SIG-M5 treated with dmso at 0.1 percent for 504 hours (cell line): ENCODE measurements around the gene CCNJL.
"Not testable (repeated sequence)": the region's sequence is repeated elsewhere in the genome, so short reads cannot be mapped to it uniquely, and the experiment has no call there.

Experiments used
- DNase-seq: peaks from one replicate; lab custom pipeline; 2025; ENCODE audit not compliant: unreplicated experiment; lab: John Stamatoyannopoulos, UW

CCNJL gene

DNA sequence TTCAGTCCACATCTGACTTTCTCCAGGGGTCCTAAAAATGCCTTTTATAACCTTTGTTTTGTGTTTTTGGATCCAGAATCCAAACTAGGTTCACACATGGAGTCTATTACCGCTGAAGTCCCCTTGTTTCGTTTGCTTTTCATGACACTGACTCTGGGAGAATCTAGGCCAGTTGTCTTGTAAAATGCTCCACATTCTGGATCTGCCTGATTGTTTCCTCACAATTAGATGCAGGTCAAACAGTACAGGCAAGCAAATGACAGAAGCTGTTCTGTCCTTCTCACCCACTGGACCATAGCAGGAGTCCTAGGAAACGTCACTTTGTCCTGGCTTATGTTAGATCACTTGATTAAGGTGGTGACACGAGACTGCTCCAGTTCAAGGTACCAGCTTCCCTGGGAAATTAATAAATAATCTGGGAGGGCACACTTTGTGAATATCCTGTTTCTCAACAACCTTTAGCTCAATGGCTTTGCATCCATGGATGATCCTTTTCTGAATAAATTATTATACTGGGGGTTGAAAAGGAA, 49.0 kb downstream of the CCNJL start:
- no peak for DNase-seq

DNA sequence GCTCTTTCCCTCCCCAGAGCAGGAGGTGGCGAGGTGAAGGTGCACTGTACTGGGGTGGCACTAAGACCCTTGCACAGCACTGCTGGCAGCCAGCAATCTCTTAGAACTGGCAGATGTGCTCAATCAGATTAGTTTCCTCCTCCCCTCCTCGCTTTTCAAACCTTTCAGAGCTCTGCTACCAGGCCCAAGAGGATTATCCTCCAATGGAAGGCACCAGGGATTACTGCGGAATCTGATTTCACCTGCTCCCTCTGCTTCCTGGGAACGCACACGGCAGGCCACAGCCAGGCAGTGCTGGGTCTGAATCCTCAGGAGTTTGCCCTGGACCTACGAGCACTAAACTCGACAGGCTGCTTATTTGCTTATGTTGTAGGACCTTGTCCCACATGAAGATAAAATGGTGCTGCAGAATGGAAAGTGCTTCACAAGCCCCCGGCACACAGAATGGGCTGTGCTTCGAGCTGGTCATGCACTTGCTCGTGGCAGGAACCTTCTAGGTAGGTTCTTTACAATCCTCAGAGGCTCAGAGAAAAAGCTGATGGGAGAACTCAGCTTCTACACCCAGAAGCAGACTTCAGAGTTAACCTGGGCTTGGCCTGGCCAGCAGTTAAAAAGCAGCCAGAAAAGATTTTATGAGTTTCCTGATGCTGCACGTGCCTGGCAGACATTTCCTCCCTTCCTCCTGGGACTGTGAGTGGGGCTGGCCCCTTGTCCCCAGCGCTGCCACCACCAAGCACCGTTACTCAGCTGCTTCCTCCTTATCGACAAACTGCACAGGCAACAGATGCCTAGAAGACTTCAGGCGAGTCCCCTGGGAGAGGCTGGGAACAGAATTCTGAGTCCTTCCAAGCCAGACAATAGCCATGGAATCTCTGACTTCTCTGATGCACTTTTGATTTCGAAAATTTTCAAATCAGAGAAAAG, 50.0 kb downstream of the CCNJL start:
- DNase-seq: peak; percentile 8

DNA sequence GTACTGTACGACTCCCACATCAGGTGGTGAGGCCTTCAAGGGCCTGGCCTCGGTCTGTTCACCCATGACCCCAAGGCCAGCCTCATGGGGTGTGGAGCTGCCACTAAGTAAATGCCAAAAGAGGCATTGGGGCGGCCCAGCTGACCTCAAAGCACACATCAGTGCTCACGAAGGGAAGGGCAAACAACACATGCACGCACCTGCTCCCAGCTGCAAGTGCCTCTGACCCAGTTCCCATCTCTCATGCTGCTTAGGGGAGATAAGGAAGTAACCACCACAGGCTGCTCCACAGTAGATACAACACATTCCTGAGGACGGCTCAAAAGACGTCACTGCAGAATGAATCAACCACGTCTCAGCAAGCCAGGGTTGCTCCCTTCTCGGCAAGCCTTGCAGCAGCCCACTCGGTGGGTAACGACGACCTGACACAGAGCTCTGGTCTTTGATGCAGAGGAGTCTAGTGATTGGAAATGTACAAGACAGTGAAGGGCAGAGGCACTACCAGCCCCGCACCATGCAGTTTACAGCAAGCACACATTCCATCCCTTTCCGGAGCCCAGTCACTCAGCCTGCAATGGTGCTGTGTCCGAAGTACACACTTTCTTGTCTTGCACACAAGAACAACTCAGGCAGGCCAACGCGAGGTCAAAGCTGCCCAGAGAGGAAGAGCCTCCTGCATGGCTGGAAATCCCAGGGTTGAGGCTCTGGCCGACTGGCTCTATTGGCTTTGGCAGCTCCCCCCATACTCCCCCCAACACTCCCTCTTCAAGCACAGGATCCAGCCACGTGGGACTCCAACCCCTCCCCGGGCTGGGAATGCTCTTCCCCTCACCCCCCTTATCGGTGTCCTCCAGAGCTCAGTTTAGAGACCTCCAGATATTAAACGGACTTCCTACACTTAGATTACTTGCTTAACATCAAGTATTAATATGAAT, 51.2 kb downstream of the CCNJL start:
- peak; percentile 38 for DNase-seq

DNA sequence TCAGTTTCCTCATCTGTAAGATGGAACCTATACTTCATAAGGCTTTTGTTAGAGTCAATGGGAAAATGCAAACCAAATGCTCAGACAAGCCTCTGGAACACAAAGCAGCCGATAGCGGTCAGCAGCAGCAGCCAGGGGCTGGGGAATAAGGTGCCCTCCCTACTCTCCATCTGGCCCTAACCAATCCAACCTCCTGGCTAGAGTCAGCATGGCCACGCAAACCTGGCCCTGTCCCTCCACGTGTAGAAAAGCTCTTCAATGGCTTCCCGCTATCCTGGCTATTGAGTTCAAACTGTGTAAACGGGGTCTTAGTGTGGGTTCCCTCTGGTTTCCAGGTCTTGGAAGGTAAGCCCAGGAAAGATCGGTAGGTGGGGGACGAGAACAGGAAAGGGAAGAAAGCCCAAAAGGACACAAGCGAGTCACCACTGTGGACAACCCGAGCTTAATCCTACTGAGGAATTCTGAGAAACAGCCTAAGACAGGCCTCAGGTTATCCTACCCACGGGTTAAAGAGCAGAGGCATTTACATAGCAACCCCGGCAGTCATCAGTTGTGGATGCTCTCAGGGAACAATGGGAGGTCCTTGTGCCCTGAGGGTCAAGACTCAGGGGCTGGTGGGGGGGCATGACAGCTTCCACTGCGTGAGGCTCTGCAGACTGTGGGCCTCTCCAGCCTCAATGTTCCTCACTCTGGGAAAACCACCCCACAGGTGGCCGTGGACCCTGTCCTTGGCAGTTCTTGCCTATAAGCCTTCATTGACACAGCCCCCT, 52.2 kb downstream of the CCNJL start:
- no peak for DNase-seq

GRCh38 chr5:160259341-160259740, 53.0 kb downstream of the CCNJL start:
- DNase-seq: no peak

DNA sequence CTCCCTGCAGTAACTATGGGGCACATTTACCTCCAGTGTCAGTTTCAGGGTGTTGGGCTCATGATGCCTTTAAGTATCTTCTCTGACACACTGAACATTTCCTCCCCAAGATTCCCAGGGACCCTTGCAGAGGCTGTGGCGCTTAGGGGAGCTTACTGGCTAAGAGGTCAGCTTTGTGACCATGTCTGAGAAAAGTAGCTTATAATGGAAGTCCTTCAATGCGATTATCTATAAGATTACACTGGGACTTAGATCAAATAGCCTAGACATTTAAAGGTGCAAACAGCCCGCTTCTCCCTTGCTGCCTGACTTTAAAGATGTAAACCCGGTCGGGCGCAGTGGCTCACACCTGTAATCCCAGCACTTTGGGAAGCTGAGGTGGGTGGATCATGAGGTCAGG, 57.7 kb downstream of the CCNJL start:
- DNase-seq: no peak

DNA sequence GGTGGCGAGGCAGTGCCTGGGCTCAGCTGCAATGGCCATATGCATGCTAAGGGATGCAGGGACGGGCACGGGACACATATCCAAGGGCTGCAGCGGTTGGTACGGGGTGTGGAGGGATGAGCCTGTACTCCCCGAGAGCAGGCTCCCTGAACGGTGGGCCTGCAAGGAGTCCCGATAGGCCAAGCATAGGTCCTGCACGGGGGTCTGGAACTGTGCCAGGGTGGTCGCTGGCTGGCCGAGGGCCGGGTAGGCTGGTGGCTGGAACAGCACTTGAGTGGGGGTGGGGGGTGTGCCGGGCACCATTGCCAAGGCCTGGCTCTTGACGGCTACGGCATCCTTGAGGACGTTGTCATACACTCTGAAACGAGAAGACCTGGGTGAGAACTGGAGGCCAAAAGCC, 58.9 kb downstream of the CCNJL start:
- no peak for DNase-seq

GRCh38 chr5:160252916-160253315, 59.4 kb downstream of the CCNJL start:
- DNase-seq: no peak

- DNase-seq: no peak
Observed at GRCh38 chr5:160251406-160252155, 60.8 kb downstream of the CCNJL start.

DNA sequence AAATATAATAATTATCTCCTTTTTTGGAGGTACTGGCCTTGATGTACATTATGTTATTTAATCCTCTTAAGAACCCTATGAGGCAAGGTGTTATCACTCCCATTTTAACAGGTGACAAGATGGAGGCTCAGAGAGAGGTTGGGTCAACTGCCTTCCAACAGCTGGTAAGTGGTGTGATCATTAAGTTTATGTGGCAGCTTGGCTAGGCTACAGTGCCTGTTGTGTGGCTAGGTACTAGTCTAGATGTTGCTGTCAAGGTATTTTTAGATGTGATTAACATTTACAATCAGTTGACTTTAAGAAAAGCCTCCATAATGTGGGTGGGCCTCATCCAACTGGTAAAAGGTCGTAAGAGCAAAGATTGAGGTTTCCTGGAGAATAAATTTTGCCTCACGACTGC, 61.5 kb downstream of the CCNJL start:
- no peak for DNase-seq

DNA sequence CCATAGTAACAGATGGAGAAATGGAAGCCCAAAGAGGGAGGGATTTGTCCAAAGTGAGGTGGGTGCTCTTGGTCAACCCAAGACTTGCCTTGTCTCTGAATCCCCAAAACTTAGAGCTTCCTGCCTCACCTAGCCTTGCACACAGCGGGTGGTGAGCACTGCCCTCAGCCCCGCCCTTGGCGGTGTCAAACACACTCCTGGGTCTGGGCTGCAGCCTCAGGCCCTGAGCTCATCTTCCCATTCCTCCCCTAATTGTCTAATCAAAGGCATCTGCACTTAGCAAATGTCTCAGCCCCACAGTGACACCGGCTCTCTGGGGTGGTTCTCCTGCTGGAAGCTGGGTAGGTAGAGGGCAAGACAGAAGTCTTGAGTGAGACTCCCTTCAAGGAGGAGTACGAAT, 62.1 kb downstream of the CCNJL start:
- DNase-seq: no peak

- DNase-seq: not testable (repeated sequence)
Observed at GRCh38 chr5:160249570-160249969, 62.8 kb downstream of the CCNJL start.

- DNase-seq: no peak
Observed at GRCh38 chr5:160245506-160246086, 66.8 kb downstream of the CCNJL start.

DNA sequence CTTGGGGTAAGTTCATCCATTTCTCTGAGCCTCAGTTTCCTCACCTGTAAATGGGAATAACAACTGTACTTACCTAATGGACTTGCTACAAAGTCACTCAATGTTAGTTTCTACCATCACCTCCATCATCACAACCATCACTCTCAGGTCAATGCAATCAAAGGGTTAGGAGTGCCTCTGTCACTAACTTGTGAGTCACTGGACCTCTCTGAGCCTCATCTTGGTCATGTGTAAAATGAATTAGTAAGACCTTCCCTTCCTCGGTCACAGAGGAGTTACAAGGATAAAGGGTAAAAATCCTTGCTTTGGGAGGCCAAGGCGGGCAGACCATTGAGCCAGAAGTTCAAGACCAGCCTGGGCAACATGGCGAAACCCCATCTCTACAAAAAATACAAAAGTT, 70.2 kb downstream of the CCNJL start:
- DNase-seq: no peak

DNA sequence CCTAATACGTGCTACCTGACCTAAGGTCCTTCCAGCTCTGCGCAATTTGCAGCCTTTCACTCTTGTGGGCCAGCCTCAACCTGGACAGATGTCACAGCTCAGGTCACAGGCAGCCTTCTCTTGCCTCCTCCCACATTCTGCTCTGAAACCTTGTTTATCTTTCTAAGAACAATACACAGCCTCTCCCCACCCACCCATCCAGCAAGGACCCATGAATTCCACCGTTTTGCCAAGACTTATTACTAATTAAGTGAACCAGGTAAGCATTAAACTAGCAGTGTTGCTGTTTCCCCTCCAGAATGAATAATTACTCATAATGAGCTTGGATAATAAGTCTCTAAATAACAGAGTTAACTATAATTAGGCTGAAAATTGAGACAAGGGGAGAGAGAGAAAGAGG, 72.0 kb downstream of the CCNJL start:
- no peak for DNase-seq

DNA sequence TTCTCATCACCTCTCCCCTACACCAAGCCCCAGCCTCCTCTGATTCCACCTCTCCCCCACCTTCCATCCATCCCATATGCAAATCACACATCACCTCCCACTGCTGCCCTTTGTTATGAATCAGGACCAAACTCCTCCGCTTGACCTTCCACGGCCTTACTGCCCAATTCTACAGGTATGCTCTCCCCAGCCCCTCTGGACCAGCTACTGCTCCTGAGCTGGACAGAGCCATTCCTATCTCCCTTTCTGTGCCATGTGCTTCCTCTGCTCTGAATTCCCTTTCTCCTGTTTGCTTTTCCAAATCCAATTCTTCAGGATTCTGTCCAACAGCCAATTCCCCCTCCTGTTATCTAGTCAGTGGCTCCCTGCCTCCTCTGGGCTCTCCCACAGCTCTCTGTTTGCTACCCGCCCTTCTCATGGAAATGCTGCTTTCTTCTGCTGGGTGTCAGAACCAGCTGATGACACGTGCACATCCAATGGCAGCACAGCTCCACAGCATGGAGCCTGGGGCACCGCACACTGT, 74.7 kb downstream of the CCNJL start:
- no peak for DNase-seq

DNA sequence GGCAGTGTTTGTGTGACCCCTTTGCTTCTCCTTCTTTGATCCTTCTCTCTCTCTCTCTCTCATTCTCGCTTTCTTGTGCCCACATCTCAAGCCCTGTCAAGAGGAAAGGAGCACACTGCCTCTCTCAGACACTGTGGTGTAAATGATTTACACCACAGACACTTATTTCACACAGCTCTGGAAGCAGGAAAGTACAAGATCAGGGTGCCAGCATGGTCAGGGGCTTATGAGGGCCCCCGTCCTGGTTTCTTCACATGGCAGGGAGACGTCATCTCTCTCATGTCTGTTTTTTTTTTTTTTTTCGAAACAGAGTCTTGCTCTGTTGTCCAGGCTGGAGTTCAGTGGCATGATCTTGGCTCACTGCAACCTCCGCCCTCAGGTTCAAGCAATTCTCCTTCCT, 76.6 kb downstream of the CCNJL start:
- DNase-seq: no peak

- no peak for DNase-seq
Observed at GRCh38 chr5:160233215-160233614, 79.1 kb downstream of the CCNJL start.

DNA sequence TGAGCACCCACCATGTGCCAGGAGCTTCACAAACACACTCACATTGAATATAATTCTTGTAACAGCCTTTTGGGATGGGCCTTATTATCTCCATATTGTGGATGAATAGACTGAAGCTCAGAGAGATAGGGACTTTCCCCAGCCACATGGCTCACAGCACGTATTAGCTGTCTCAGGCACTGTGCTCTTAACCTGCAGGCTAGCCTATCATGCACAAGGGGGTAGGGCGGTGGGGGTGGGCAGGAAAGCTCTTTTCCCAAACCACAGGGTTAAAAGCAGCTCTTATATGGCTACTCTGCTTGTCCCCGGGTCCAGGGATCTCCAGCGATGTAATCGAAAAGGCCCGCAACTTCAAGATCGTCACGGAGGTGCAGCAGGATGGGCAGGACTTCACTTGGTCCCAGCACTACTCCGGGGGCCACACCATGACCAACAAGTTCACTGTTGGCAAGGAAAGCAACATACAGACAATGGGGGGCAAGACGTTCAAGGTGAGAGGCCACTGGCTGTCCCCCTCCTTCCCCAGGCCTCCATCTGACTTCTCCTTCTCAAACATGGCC, 80.5 kb downstream of the CCNJL start:
- no peak for DNase-seq
